ENCODE measurements around the gene AXIN2.

DNA sequence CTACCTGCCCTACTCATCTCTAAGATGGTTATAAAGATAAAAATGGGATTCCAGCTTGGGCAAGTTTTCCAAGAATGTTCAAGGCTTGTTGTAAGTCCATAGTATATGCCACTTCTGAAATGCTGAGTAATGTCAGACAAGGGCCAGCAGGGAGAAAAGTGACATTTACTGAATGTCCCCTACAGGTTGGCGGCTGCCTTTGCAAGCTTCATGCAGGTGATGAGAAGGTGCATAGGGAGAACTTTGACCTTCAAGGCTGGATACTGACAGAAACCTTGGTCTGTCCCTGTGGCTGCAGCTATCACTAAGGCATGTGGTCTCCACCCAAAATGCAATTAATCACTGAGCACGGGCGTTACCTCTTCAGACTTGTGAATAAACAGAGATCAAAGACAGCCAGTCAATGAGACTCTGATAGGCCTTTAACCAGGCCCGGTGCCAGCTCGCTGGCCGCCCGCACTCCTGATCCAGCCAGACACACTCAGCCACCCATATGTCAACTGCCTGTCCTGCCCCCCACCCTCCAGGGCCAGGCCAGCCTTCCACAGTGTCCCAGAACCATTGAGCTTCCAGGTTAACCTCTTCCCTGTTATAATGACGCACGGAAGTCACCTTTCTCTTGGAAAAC is 26.8 kb upstream of the AXIN2 start:
- TF ChIP-seq, protein P1, sequence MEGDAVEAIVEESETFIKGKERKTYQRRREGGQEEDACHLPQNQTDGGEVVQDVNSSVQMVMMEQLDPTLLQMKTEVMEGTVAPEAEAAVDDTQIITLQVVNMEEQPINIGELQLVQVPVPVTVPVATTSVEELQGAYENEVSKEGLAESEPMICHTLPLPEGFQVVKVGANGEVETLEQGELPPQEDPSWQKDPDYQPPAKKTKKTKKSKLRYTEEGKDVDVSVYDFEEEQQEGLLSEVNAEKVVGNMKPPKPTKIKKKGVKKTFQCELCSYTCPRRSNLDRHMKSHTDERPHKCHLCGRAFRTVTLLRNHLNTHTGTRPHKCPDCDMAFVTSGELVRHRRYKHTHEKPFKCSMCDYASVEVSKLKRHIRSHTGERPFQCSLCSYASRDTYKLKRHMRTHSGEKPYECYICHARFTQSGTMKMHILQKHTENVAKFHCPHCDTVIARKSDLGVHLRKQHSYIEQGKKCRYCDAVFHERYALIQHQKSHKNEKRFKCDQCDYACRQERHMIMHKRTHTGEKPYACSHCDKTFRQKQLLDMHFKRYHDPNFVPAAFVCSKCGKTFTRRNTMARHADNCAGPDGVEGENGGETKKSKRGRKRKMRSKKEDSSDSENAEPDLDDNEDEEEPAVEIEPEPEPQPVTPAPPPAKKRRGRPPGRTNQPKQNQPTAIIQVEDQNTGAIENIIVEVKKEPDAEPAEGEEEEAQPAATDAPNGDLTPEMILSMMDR (IDR thresholded peaks at IDR 0.05 in 4 of 5, conservative IDR thresholded peaks at IDR 0.05 in 1 of 5): no peak
- TF ChIP-seq POLR2A (IDR thresholded peaks at IDR 0.05): no peak
